ENCODE data around the gene CYP24A1.
A peak's percentile ranks its signal among the peaks of the same experiment; 100 is the strongest.

The CYP24A1 gene

GRCh38 chr20:54212226-54212625 lies 38.4 kb upstream of the CYP24A1 start:
- DNase-seq = no peak
- Histone ChIP-seq H3K27me3 (no peaks in the 10 kb centered on the region), H3K36me3 (peaks cover 32% of the 10 kb centered on the region), H3K4me1 (no peaks in the 10 kb centered on the region), H3K9me3 (no peaks in the 10 kb centered on the region), H3K4me3 (ENCODE audit: low read depth, low read length) (no peak overlapping the region)
- TF ChIP-seq, protein P1, sequence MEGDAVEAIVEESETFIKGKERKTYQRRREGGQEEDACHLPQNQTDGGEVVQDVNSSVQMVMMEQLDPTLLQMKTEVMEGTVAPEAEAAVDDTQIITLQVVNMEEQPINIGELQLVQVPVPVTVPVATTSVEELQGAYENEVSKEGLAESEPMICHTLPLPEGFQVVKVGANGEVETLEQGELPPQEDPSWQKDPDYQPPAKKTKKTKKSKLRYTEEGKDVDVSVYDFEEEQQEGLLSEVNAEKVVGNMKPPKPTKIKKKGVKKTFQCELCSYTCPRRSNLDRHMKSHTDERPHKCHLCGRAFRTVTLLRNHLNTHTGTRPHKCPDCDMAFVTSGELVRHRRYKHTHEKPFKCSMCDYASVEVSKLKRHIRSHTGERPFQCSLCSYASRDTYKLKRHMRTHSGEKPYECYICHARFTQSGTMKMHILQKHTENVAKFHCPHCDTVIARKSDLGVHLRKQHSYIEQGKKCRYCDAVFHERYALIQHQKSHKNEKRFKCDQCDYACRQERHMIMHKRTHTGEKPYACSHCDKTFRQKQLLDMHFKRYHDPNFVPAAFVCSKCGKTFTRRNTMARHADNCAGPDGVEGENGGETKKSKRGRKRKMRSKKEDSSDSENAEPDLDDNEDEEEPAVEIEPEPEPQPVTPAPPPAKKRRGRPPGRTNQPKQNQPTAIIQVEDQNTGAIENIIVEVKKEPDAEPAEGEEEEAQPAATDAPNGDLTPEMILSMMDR (IDR thresholded peaks at IDR 0.05; ENCODE audit: low read depth, low read length) = no peak

GRCh38 chr20:54209216-54209813 lies 35.5 kb upstream of the CYP24A1 start:
- H3K36me3 ChIP-seq = peaks cover 8% of the 10 kb centered on the region; the same call in 1 of the 2 replicates
- peak overlapping the region; percentile 97 for H3K4me3 ChIP-seq (ENCODE audit: low read depth, low read length)
- H3K4me1 ChIP-seq = no peaks in the 10 kb centered on the region
- H3K9me3 ChIP-seq = no peaks in the 10 kb centered on the region
- no peak for DNase-seq
- no peaks in the 10 kb centered on the region for H3K27me3 ChIP-seq
- TF ChIP-seq, protein P1 (IDR thresholded peaks at IDR 0.05; ENCODE audit: low read depth, low read length) = no peak

GRCh38 chr20:54208548-54209176 lies 34.9 kb upstream of the CYP24A1 start:
- peak; percentile 27 for DNase-seq
- Histone ChIP-seq H3K9me3 (no peaks in the 10 kb centered on the region), H3K36me3 (peaks cover 8% of the 10 kb centered on the region; the same call in 1 of the 2 replicates)

DNA sequence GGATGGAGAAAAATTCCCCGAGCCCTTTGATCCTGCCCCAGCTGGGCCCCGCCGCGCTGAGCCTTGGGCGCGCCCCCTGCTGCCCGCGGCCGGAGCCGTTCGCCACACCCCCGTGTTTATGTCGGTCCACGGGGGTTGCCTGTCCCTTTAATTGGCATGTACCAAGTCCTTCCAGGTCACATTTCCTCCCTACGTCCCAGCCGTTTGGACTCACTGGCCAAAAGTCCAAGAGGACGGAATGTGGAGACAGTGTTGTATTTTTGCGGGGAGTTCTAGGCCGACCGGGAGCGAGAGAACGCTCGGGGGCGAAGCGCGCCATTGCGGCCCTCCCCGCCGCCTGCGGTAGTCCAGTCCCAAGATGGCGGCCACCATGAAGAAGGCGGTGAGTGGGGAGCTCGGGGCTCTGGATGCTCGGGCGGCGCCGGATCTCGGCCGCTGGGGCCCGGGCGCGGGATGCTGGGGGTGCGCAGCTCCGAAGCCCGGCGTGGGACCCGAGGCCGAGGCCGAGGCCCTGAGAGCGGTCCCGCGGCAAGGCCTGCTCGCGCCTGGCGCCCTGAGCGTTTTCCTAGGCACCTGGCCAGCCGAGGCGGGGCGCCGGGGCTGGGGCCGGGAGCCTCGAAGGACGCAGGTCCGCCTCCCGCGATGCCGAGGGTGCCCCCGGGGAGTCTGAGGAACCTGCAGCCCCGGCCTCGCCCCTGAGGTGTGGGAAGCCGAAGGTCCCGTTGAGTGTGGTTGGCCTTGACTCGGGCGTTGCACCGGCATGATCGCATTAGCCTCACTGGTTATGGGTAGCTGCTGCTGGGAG lies 34.2 kb upstream of the CYP24A1 start, which contains the start of gene PFDN4:
PFDN4 (plus strand) TSS at position 345 of the 805 bp plus-strand sequence; CDS start at position 359, 14 bp downstream.
- Histone ChIP-seq H3K4me1 (no peaks in the 10 kb centered on the region), H3K4me3 (ENCODE audit: low read depth, low read length) (peak within 1 kb of the TSS; percentile 97), H3K9me3 (no peaks in the 10 kb centered on the region), H3K27me3 (no peaks in the 10 kb centered on the region), H3K36me3 (peaks cover 8% of the 10 kb centered on the region; the same call in 1 of the 2 replicates)
- TF ChIP-seq, protein P1 (IDR thresholded peaks at IDR 0.05; ENCODE audit: low read depth, low read length) = peak; percentile 74
- DNase-seq = peak; percentile 90

More at GRCh38 chr20:54208548-54209176, 34.9 kb upstream of the CYP24A1 start:
- Histone ChIP-seq H3K27me3 (no peaks in the 10 kb centered on the region), H3K4me1 (no peaks in the 10 kb centered on the region), H3K4me3 (ENCODE audit: low read depth, low read length) (peak overlapping the region; percentile 97)
- TF ChIP-seq, protein P1 (IDR thresholded peaks at IDR 0.05; ENCODE audit: low read depth, low read length) = no peak

DNA sequence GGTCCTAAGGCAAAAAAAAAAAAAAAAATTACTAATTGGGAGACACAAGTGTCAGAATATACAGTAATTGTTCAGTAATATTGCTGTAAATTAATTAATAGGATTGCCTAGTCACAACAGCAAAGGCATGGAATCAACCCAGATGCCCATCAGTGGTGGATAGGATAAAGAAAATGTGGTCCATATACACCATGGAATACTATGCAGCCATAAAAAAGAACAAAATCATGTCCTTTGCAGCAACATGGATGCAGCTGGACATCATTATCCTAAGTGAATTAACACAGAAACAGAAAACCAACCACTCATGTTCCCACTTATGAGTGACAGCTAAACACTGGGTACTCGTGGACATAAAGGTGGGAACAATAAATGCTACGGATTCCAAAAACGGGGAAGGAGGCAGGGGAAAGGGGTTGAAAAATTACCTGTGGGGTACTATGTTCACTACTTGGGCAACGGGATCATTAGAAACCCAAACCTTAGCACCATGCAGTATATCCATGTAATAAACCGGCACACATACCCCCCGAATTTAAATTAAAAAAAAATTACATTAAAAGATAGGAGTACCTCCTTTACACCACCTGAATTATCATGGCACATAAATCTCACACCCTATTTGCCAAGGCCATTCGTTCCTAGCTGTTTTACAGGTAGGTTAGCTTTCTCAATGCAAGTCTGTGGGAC lies 33.4 kb upstream of the CYP24A1 start:
- Histone ChIP-seq H3K27me3 (no peaks in the 10 kb centered on the region), H3K9me3 (no peaks in the 10 kb centered on the region), H3K4me3 (ENCODE audit: low read depth, low read length) (peak overlapping the region; percentile 97), H3K36me3 (peaks cover 3% of the 10 kb centered on the region; the same call in 1 of the 2 replicates), H3K4me1 (no peaks in the 10 kb centered on the region)
- TF ChIP-seq, protein P1 (IDR thresholded peaks at IDR 0.05; ENCODE audit: low read depth, low read length) = no peak
- DNase-seq = no peak

Measured in BE2C (cell line).